ENCODE results near the gene LDAF1.

- no peak for TF ChIP-seq CTCF (IDR thresholded peaks at IDR 0.05)
- no peak for TF ChIP-seq POLR2AphosphoS5 (IDR thresholded peaks at IDR 0.05; ENCODE audit: insufficient read depth in 1 of 2, low read depth in 1 of 2)
These were observed 68.3 kb downstream of the LDAF1 start for GRCh38 chr16:21226749-21227148.

Measured in vagina (tissue), 2 donors.